ENCODE data around the gene PRDM2.

The PRDM2 gene

DNA sequence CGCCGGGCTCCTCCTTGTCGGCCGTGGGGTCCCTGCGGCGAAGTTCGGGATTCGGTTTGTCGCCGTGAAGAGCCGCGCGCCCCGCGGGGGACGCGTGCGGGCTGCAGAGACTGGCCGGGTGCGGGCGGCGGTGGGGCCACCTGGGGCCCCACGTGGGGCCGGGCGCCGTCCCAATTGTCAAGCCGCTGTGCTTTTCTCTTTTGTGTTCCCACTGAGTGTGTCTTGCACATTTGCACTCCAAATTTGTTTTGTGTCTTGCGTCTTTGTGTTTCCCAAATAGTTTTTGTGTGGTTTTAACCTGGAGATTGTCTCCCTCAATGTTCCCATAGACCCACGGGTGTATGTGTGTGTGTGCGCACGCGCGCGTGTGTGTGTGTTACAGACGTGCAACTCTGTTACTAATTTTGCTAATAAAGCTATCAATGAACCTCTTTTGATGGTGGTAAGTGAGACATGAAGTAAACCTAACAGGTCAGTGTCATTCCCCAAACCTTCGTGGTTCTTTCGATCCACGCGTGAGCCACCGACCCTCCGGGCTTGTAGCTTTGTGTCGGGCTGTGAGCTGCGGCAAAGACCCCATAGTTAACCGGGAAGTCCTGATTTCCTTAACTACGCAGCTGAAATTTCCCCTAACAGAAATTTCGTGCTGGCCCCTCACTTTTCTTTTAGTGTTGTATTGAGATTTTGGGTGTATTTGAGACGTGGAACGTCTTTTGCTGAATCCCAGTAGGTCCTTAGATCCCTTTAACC lies 708 bp downstream of the PRDM2 start (continued):
- TF ChIP-seq REPIN1 (tag by site-specific recombination; IDR thresholded peaks at IDR 0.05; ENCODE audit: low read depth) (no peak), ZNF843 (tag by site-specific recombination; IDR thresholded peaks at IDR 0.05) (no peak), SP7 (tag by site-specific recombination; IDR thresholded peaks at IDR 0.05) (no peak), ZBTB10 (tag by site-specific recombination; IDR thresholded peaks at IDR 0.05) (no peak), ZNF169 (tag by site-specific recombination; IDR thresholded peaks at IDR 0.05) (no peak), ZNF155 (tag by site-specific recombination; IDR thresholded peaks at IDR 0.05) (no peak), ZNF529 (tag by site-specific recombination; IDR thresholded peaks at IDR 0.05; ENCODE audit: insufficient replicate concordance) (no peak), KLF1 (tag by site-specific recombination; IDR thresholded peaks at IDR 0.05) (no peak), HOXC10 (CRISPR knock-in tag; IDR thresholded peaks at IDR 0.05) (no peak), ZNF701 (tag by site-specific recombination; IDR thresholded peaks at IDR 0.05) (no peak), ZFP69B (tag by site-specific recombination; IDR thresholded peaks at IDR 0.05) (peak; percentile 93), ZBTB20 (tag by site-specific recombination; IDR thresholded peaks at IDR 0.05) (peak; percentile 79), ZNF335 (tag by site-specific recombination; conservative IDR thresholded peaks at IDR 0.05) (peak; percentile 92), ZNF391 (tag by site-specific recombination; IDR thresholded peaks at IDR 0.05; ENCODE audit: borderline replicate concordance, low read depth) (no peak), ZNF280C (tag by site-specific recombination; IDR thresholded peaks at IDR 0.05) (no peak)
- TF ChIP-seq, protein P1, sequence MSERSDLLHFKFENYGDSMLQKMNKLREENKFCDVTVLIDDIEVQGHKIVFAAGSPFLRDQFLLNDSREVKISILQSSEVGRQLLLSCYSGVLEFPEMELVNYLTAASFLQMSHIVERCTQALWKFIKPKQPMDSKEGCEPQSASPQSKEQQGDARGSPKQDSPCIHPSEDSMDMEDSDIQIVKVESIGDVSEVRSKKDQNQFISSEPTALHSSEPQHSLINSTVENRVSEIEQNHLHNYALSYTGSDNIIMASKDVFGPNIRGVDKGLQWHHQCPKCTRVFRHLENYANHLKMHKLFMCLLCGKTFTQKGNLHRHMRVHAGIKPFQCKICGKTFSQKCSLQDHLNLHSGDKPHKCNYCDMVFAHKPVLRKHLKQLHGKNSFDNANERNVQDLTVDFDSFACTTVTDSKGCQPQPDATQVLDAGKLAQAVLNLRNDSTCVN (tag by site-specific recombination; optimal IDR thresholded peaks at IDR 0.05): peak; percentile 37
- TF ChIP-seq, protein P2, sequence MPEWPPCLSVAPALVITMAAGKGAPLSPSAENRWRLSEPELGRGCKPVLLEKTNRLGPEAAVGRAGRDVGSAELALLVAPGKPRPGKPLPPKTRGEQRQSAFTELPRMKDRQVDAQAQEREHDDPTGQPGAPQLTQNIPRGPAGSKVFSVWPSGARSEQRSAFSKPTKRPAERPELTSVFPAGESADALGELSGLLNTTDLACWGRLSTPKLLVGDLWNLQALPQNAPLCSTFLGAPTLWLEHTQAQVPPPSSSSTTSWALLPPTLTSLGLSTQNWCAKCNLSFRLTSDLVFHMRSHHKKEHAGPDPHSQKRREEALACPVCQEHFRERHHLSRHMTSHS (tag by site-specific recombination; IDR thresholded peaks at IDR 0.05): no peak
- TF ChIP-seq, protein P3, sequence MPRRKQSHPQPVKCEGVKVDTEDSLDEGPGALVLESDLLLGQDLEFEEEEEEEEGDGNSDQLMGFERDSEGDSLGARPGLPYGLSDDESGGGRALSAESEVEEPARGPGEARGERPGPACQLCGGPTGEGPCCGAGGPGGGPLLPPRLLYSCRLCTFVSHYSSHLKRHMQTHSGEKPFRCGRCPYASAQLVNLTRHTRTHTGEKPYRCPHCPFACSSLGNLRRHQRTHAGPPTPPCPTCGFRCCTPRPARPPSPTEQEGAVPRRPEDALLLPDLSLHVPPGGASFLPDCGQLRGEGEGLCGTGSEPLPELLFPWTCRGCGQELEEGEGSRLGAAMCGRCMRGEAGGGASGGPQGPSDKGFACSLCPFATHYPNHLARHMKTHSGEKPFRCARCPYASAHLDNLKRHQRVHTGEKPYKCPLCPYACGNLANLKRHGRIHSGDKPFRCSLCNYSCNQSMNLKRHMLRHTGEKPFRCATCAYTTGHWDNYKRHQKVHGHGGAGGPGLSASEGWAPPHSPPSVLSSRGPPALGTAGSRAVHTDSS (tag by site-specific recombination; IDR thresholded peaks at IDR 0.05): no peak

- no peak overlapping the region for H3K27ac ChIP-seq (ENCODE audit: extremely low read depth, low read depth, low read length)
- no peaks in the 10 kb centered on the region for H3K36me3 ChIP-seq (ENCODE audit: control insufficient read depth in 2 of 2, insufficient read depth in 1 of 2, low read length in 2 of 2)
- POLR2A ChIA-PET: interaction anchor here (0.8 kb wide), 1 partner anchor 48 kb away, joined by 3 read pairs; no protein-coding TSS in a partner anchor
- CTCF ChIA-PET: interaction anchor here (0.7 to 1.2 kb wide), 2 partner anchors 14 to 182 kb away, joined by 3 read pairs; no protein-coding TSS in a partner anchor
- no peak overlapping the region for H3K4me3 ChIP-seq (ENCODE audit: low read depth, low read length)
- H3K4me1 ChIP-seq (ENCODE audit: control insufficient read depth, insufficient read depth, low read length): no peaks in the 10 kb centered on the region; the same call in none of the 2 replicates
- no peaks in the 10 kb centered on the region for H3K9me3 ChIP-seq (ENCODE audit: control insufficient read depth, insufficient read depth, low read depth, low read length)
- TF ChIP-seq ZNF600 (tag by site-specific recombination; IDR thresholded peaks at IDR 0.05): no peak
- no peak for TF ChIP-seq ZSCAN30 (tag by site-specific recombination; IDR thresholded peaks at IDR 0.05)
- no peak for TF ChIP-seq ZNF202 (tag by site-specific recombination; IDR thresholded peaks at IDR 0.05; ENCODE audit: borderline replicate concordance)
- no peak for TF ChIP-seq RBAK (tag by site-specific recombination; IDR thresholded peaks at IDR 0.05)
- TF ChIP-seq GLIS1 (tag by site-specific recombination; IDR thresholded peaks at IDR 0.05): no peak
- no peak for TF ChIP-seq ZSCAN5A (tag by site-specific recombination; IDR thresholded peaks at IDR 0.05)
- no peak for TF ChIP-seq ZNF423 (tag by site-specific recombination; IDR thresholded peaks at IDR 0.05)
- no peak for TF ChIP-seq ZNF530 (tag by site-specific recombination; IDR thresholded peaks at IDR 0.05; ENCODE audit: low read depth)
- TF ChIP-seq TCF7L2 (IDR thresholded peaks at IDR 0.05; ENCODE audit: borderline replicate concordance, low read depth, low read length): no peak
- no peak for TF ChIP-seq ZEB2 (tag by site-specific recombination; IDR thresholded peaks at IDR 0.05)
Observed at GRCh38 chr1:13701271-13701640, 1.3 kb downstream of the PRDM2 start.

Measured in HEK293 (cell line).